NOMO-1 treated with dmso at 0.1 percent for 144 hours (cell line): ENCODE measurements around the gene KNG1.
"Not testable (repeated sequence)": the region's sequence is repeated elsewhere in the genome, so short reads cannot be mapped to it uniquely, and the experiment has no call there.

ENCODE experiments used
- DNase-seq: peaks from one replicate; lab custom pipeline; 2025; ENCODE audit not compliant: unreplicated experiment; lab: John Stamatoyannopoulos, UW

KNG1 gene

GRCh38 chr3:186708983-186709679 lies 8.0 kb upstream of the KNG1 start:
- no peak for DNase-seq

GRCh38 chr3:186710694-186711093 lies 6.5 kb upstream of the KNG1 start:
- DNase-seq: not testable (repeated sequence)

GRCh38 chr3:186713499-186713898 lies 3.7 kb upstream of the KNG1 start:
- no peak for DNase-seq

GRCh38 chr3:186719945-186720739 lies 3.0 kb downstream of the KNG1 start:
- DNase-seq: no peak

- DNase-seq: no peak
Measured at GRCh38 chr3:186722457-186722856, 5.3 kb downstream of the KNG1 start.

GRCh38 chr3:186724911-186725310 lies 7.8 kb downstream of the KNG1 start:
- DNase-seq: no peak

GRCh38 chr3:186732169-186732766 lies 15.1 kb downstream of the KNG1 start:
- no peak for DNase-seq

- no peak for DNase-seq
Measured at GRCh38 chr3:186742618-186743380, 25.6 kb downstream of the KNG1 start.

GRCh38 chr3:186743666-186744065 lies 26.5 kb downstream of the KNG1 start:
- DNase-seq: no peak

- peak; percentile 97 for DNase-seq
Measured at GRCh38 chr3:186746008-186746407, 28.8 kb downstream of the KNG1 start.

GRCh38 chr3:186750316-186750715 lies 33.2 kb downstream of the KNG1 start:
- DNase-seq: no peak

- no peak for DNase-seq
Measured at GRCh38 chr3:186751480-186751879, 34.3 kb downstream of the KNG1 start.

- DNase-seq: no peak
Measured at GRCh38 chr3:186754006-186754405, 36.8 kb downstream of the KNG1 start.

GRCh38 chr3:186754871-186755270 lies 37.7 kb downstream of the KNG1 start:
- no peak for DNase-seq

GRCh38 chr3:186757214-186757613 lies 40.1 kb downstream of the KNG1 start:
- DNase-seq: no peak

GRCh38 chr3:186757686-186758220 lies 40.6 kb downstream of the KNG1 start:
- DNase-seq: no peak

- no peak for DNase-seq
Measured at GRCh38 chr3:186759231-186759930, 42.2 kb downstream of the KNG1 start.

- DNase-seq: no peak
Measured at GRCh38 chr3:186760141-186760833, 43.1 kb downstream of the KNG1 start.

GRCh38 chr3:186760897-186761447 lies 43.8 kb downstream of the KNG1 start:
- no peak for DNase-seq

- DNase-seq: no peak
Measured at GRCh38 chr3:186772281-186772694, 55.1 kb downstream of the KNG1 start.
